ENCODE measurements around the gene DNMBP. TPM values are rescaled to one million over a fixed set of nuclear protein-coding genes. Genes with fewer than 3 reads are reported as not detected.

Gene DNMBP
- total and polyA plus RNA-seq, 2 of the 8 experiments (the other 6 are each of a cell fraction or from before 2014, with no cell fraction given) = 19.1 to 26.4 TPM

GRCh38 chr10:100000109-100000644 is 9.6 kb downstream of the DNMBP start:
- FAIRE-seq = no peak
- H2AK5ac ChIP-seq (ENCODE audit: low read depth, low read length) = no peak overlapping the region
- H3K23ac ChIP-seq (ENCODE audit: insufficient read length) = no peak overlapping the region
- no peaks in the 10 kb centered on the region for H4K20me1 ChIP-seq (replicated peaks in 1 of 2; ENCODE audit: control insufficient read depth in 1 of 2, insufficient read depth in 2 of 2, low read length in 2 of 2)
- no peak overlapping the region for H3K56ac ChIP-seq (replicated peaks; ENCODE audit: insufficient read length, low read depth, low read length)
- H3K36me3 ChIP-seq (ENCODE audit: control insufficient read depth in 2 of 4, insufficient read depth in 4 of 4, low read length in 3 of 4) = no peaks in the 10 kb centered on the region
- no peak overlapping the region for H3K4ac ChIP-seq (replicated peaks; ENCODE audit: insufficient read length, low read depth, low read length)
- WGBS, 2 experiments (ENCODE audit: extremely low coverage in 1 of 2, insufficient coverage in 1 of 2, insufficient read length in 1 of 2, insufficient replicate concordance in 2 of 2, low coverage in 1 of 2, low lambda C conversion rate in 2 of 2, missing lambda C conversion rate in 1 of 2) = 82% methylated on average over 6 of the region's 6 CpGs; no CpG with 5 or more reads in 1 of the 2 experiments
- no peak overlapping the region for H2BK5ac ChIP-seq (ENCODE audit: low read depth, low read length)
- H4K8ac ChIP-seq (ENCODE audit: extremely low read depth, insufficient read depth, low read length) = no peak overlapping the region
- H3K9ac ChIP-seq (replicated peaks in 1 of 4; ENCODE audit: extremely low read depth in 1 of 4, low read depth in 3 of 4, low read length in 3 of 4) = no peak overlapping the region
- H2BK20ac ChIP-seq (ENCODE audit: low read length) = no peak overlapping the region
- no peak overlapping the region for H4K5ac ChIP-seq (ENCODE audit: insufficient read length, low read depth, low read length)
- H4K91ac ChIP-seq (replicated peaks; ENCODE audit: insufficient read length, low read length) = no peak overlapping the region
- peaks cover 3 to 5% (median 4%) of the 10 kb centered on the region in 4 experiments; a peak in 4 of 7 replicates for H3K4me1 ChIP-seq (replicated peaks in 1 of 4; ENCODE audit: control insufficient read depth in 3 of 4, insufficient read depth in 4 of 4, low read length in 3 of 4)
- no peak overlapping the region for H3K18ac ChIP-seq (ENCODE audit: extremely low read depth, low read length)
- no peaks in the 10 kb centered on the region for H3K23me2 ChIP-seq (ENCODE audit: low read depth, low read length)
- ChIA-PET CTCF (ENCODE audit: partially characterized antibody) (interaction anchor here (1.2 to 8.9 kb wide), 4 partner anchors 9 to 86 kb away, joined by 3 to 57 read pairs (median 6); partner anchors contain the start of gene DNMBP), POLR2A (ENCODE audit: partially characterized antibody) (interaction anchor here (1.8 kb wide), 1 partner anchor 86 kb away, joined by 4 read pairs; no protein-coding TSS in a partner anchor)
- no peak for DNase-seq (ENCODE audit: low read depth in 1 of 2, low spot score in 2 of 2)
- H3K14ac ChIP-seq (ENCODE audit: insufficient read length) = no peak overlapping the region
- H3K79me1 ChIP-seq (ENCODE audit: low read depth, low read length) = no peaks in the 10 kb centered on the region; the same call in 1 of the 2 replicates
- H2BK15ac ChIP-seq (ENCODE audit: low read length) = no peak overlapping the region
- H2AFZ ChIP-seq (ENCODE audit: low read length) = no peak overlapping the region
- no peak overlapping the region for H3K4me2 ChIP-seq (ENCODE audit: insufficient read depth in 1 of 2, low read depth in 2 of 2, low read length in 2 of 2)
- H3K27me3 ChIP-seq (replicated peaks in 1 of 4; ENCODE audit: control insufficient read depth in 3 of 4, extremely low read depth in 1 of 4, insufficient read depth in 3 of 4, low read length in 3 of 4) = no peaks in the 10 kb centered on the region
- H3K4me3 ChIP-seq (ENCODE audit: extremely low read depth in 1 of 4, insufficient read depth in 2 of 4, low read depth in 3 of 4, low read length in 4 of 4) = no peak overlapping the region
- no peak overlapping the region for H2BK120ac ChIP-seq (replicated peaks; ENCODE audit: low read depth, low read length)
- no peak overlapping the region for H3K27ac ChIP-seq (ENCODE audit: low read depth, low read length)
- H2BK12ac ChIP-seq (ENCODE audit: low read depth, low read length) = no peak overlapping the region
- H3K9me3 ChIP-seq (ENCODE audit: insufficient read depth in 2 of 2, low read depth in 1 of 2, low read length in 1 of 2) = no peaks in the 10 kb centered on the region; a peak in 1 of 4 replicates
- peaks cover 0 to 6% of the 10 kb centered on the region in 2 experiments; a peak in 2 of 4 replicates for H3K79me2 ChIP-seq (ENCODE audit: control insufficient read depth in 1 of 2, insufficient read depth in 2 of 2, low read length in 2 of 2)
- no peak for TF ChIP-seq RNF2 (IDR thresholded peaks at IDR 0.05; ENCODE audit: borderline replicate concordance, low read depth, low read length, missing control alignments, poor library complexity, severe bottlenecking)
- TF ChIP-seq SP2 (IDR thresholded peaks at IDR 0.05; ENCODE audit: low read length) = no peak
- TF ChIP-seq GABPA (IDR thresholded peaks at IDR 0.05; ENCODE audit: borderline replicate concordance, insufficient read depth, low read length) = no peak
- no peak for TF ChIP-seq BACH1 (IDR thresholded peaks at IDR 0.05; ENCODE audit: low read length)
- TF ChIP-seq SP4 (IDR thresholded peaks at IDR 0.05; ENCODE audit: low read length) = no peak
- TF ChIP-seq SIX5 (IDR thresholded peaks at IDR 0.05; ENCODE audit: low read depth, low read length) = no peak
- no peak for TF ChIP-seq CHD2 (IDR thresholded peaks at IDR 0.05; ENCODE audit: low read length)
- no peak for TF ChIP-seq CREB1 (IDR thresholded peaks at IDR 0.05)
- TF ChIP-seq ATF2 (IDR thresholded peaks at IDR 0.05; ENCODE audit: low read length) = no peak
- no peak for TF ChIP-seq YY1 (IDR thresholded peaks at IDR 0.05; ENCODE audit: low read depth, low read length)

All from H1 (cell line).